Endodermal cell (in vitro differentiated cells): ENCODE measurements around the gene NCKAP5. TPM values are rescaled to one million over a fixed set of nuclear protein-coding genes. Genes with fewer than 3 reads are reported as not detected.

Source experiments
- DNase-seq: peaks from one replicate; pipeline ENCODE4 v3.0.0-alpha.2; 2017
- H3K27ac ChIP-seq: 2 replicates; pipeline ENCODE4 v1.5.1; 2013; ENCODE audit warnings: mild to moderate bottlenecking, low read depth, low read length, moderate library complexity
- H3K27me3 ChIP-seq: 2 replicates; pipeline ENCODE4 v1.6.1; 2013; ENCODE audit warnings: mild to moderate bottlenecking, low read length, moderate library complexity; ENCODE audit not compliant: insufficient read depth, control insufficient read depth, poor library complexity, severe bottlenecking
- H3K36me3 ChIP-seq: 2 replicates; pipeline ENCODE4 v1.7.0; 2013; ENCODE audit warnings: mild to moderate bottlenecking, low read length, moderate library complexity; ENCODE audit not compliant: control insufficient read depth, insufficient read depth
- H3K4me1 ChIP-seq: one replicate; pipeline ENCODE4 v1.7.0; 2013; ENCODE audit warnings: low read length; ENCODE audit not compliant: control insufficient read depth, insufficient read depth
- H3K4me3 ChIP-seq: 2 replicates; pipeline ENCODE4 v1.5.1; 2013; ENCODE audit warnings: mild to moderate bottlenecking, low read length, moderate library complexity
- H3K9ac ChIP-seq: 2 replicates; pipeline ENCODE4 v1.6.1; 2013; ENCODE audit warnings: mild to moderate bottlenecking, low read length, moderate library complexity; ENCODE audit not compliant: poor library complexity, severe bottlenecking; ENCODE audit errors: extremely low read depth
- H3K9me3 ChIP-seq: 2 replicates; pipeline ENCODE4 v1.6.1; 2013; ENCODE audit warnings: mild to moderate bottlenecking, low read length, moderate library complexity; ENCODE audit not compliant: control insufficient read depth
- H3K27ac Mint-ChIP-seq: 2 replicates; pipeline ENCODE4 v1.8.0; 2020; ENCODE audit warnings: mixed read lengths
- H3K27me3 Mint-ChIP-seq: 2 replicates; pipeline ENCODE4 v1.8.0; 2021; ENCODE audit warnings: mild to moderate bottlenecking, mixed read lengths; ENCODE audit not compliant: insufficient read depth
- H3K36me3 Mint-ChIP-seq: 2 replicates; pipeline ENCODE4 v1.8.0; 2020; ENCODE audit warnings: low read depth, mixed read lengths
- H3K4me1 Mint-ChIP-seq: 2 replicates; pipeline ENCODE4 v1.8.0; 2020; ENCODE audit warnings: mixed read lengths
- H3K4me3 Mint-ChIP-seq: 2 replicates; pipeline ENCODE4 v1.8.0; 2020; ENCODE audit warnings: mild to moderate bottlenecking, moderate library complexity, mixed read lengths
- H3K9me3 Mint-ChIP-seq: 2 replicates; pipeline ENCODE4 v1.8.0; 2020; ENCODE audit warnings: mild to moderate bottlenecking, mixed read lengths
- WGBS, 2 experiments: methylation state at CpG; one replicate each; pipeline versions ENCODE4 v1.1.5 to v1.1.7; 2013; ENCODE audit warnings: missing lambda C conversion rate in 2 of 2, mixed read lengths in 1 of 2; ENCODE audit not compliant: insufficient coverage in 1 of 2, insufficient read length in 1 of 2; 5-methylcytosine and 5-hydroxymethylcytosine counted together
- total RNA-seq, 2 donors: library from RNA; stranded (reverse); fragmentation: NEBNext Ultra II Directional in 1 of 2; extraction: Animal tissue kit (Norgen Biotek cat#: 25700) in 1 of 2; gene quantifications; 2 replicates in 1 of 2; 3 replicates in 1 of 2; pipeline ENCODE4 v1.2.1, GENCODE V29; 2021
- TF ChIP-seq, protein P1 (sequence below): fragments of 200-600 bp; sonication (generic); conservative IDR thresholded peaks from 2 replicates; pipeline ENCODE4 v1.5.0; 2021; ENCODE audit warnings: antibody characterized with exemption, mild to moderate bottlenecking

NCKAP5 gene
- total RNA-seq, 2 donors from 2014 or later = 0.58 to 0.92 TPM

DNA sequence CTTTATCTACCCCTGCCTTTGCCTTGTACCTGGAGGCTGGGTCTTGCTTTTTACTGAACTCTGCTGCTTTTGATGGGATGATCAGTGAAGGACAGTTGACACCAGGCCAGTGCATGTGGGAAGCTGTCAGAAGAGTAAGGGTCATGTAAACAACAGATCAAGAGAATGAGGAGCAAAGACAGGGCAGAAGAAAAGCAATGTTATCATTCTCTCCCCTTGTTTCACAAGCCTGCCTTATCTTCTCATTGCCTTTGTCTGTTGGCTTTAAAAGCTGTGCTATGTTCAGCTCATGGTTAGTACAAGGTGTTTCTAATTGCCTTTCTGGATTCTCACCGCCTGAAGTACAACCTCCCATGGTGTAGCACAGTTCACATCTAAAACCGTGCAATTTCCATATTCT lies 925.8 kb downstream of the NCKAP5 start:
- no peak overlapping the region for H3K27ac ChIP-seq
- no peaks in the 10 kb centered on the region for H3K27me3 Mint-ChIP-seq
- peaks cover 3% of the 10 kb centered on the region for H3K36me3 Mint-ChIP-seq
- H3K4me1 ChIP-seq = peaks cover 15% of the 10 kb centered on the region
- H3K4me3 Mint-ChIP-seq = no peak overlapping the region
- 84 to 100% methylated on average over 1 to 2 of the region's 2 CpGs for WGBS, 2 experiments
- peaks cover 21% of the 10 kb centered on the region for H3K4me1 Mint-ChIP-seq
- no peak overlapping the region for H3K27ac Mint-ChIP-seq
- no peaks in the 10 kb centered on the region for H3K9me3 Mint-ChIP-seq
- H3K9me3 ChIP-seq = no peaks in the 10 kb centered on the region
- no peak for DNase-seq
- peaks cover 4% of the 10 kb centered on the region for H3K36me3 ChIP-seq
- H3K9ac ChIP-seq = no peak overlapping the region
- H3K27me3 ChIP-seq = no peaks in the 10 kb centered on the region
- TF ChIP-seq, protein P1, sequence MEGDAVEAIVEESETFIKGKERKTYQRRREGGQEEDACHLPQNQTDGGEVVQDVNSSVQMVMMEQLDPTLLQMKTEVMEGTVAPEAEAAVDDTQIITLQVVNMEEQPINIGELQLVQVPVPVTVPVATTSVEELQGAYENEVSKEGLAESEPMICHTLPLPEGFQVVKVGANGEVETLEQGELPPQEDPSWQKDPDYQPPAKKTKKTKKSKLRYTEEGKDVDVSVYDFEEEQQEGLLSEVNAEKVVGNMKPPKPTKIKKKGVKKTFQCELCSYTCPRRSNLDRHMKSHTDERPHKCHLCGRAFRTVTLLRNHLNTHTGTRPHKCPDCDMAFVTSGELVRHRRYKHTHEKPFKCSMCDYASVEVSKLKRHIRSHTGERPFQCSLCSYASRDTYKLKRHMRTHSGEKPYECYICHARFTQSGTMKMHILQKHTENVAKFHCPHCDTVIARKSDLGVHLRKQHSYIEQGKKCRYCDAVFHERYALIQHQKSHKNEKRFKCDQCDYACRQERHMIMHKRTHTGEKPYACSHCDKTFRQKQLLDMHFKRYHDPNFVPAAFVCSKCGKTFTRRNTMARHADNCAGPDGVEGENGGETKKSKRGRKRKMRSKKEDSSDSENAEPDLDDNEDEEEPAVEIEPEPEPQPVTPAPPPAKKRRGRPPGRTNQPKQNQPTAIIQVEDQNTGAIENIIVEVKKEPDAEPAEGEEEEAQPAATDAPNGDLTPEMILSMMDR = no peak
- H3K4me3 ChIP-seq = no peak overlapping the region

DNA sequence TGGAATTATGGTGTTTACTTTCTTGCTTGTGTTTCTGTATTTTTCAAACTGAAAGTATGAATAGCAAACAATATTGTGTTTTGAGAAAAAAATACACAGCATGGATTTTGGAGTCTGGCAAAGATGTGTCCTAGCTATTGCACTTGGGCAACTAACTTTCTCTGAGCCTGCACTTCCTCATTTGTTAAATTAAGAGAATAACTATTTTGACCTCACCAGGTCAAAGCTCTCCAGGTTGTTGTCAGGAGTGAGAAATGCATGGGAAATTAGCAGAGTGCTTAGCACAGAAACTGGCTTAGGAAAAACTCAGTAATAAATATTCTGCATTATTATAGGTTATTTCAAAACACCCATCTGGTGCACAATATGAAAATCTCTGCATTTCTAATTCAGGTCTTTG lies 926.4 kb downstream of the NCKAP5 start:
- Histone ChIP-seq H3K9ac (no peak overlapping the region), H3K9me3 (no peaks in the 10 kb centered on the region), H3K4me3 (no peak overlapping the region), H3K4me1 (peaks cover 15% of the 10 kb centered on the region), H3K36me3 (peaks cover under 1% of the 10 kb centered on the region), H3K27ac (no peak overlapping the region), H3K27me3 (no peaks in the 10 kb centered on the region)
- Mint-ChIP-seq H3K4me3 (no peak overlapping the region), H3K4me1 (peaks cover 21% of the 10 kb centered on the region), H3K9me3 (no peaks in the 10 kb centered on the region), H3K27ac (no peak overlapping the region), H3K36me3 (peaks cover 3% of the 10 kb centered on the region), H3K27me3 (no peaks in the 10 kb centered on the region)
- TF ChIP-seq, protein P1 = no peak
- no peak for DNase-seq

DNA sequence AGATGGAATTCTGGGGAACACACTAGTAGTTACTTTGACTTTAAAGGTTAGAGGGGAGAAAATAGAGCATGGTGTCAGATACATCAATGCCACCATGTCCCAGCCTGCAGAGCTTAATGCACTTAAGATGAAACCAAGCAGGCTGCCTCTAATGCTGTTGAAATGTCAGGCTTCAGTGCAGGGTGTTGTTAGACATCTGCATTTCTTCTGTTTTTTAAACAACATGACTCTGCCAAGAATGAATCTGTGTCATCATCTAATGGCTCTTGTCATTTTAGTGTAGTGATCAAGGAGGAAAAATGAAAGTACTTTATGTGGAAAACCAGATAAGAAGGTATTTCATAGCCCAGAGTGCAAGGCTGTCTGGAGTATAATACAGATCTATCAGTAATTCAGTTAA lies 928.1 kb downstream of the NCKAP5 start:
- H3K4me3 ChIP-seq = no peak overlapping the region
- Mint-ChIP-seq H3K4me1 (peaks cover 15% of the 10 kb centered on the region), H3K27ac (no peak overlapping the region), H3K27me3 (no peaks in the 10 kb centered on the region), H3K4me3 (no peak overlapping the region), H3K9me3 (no peaks in the 10 kb centered on the region), H3K36me3 (peaks cover under 1% of the 10 kb centered on the region)
- H3K9me3 ChIP-seq = no peaks in the 10 kb centered on the region
- no peak for DNase-seq
- peaks cover 15% of the 10 kb centered on the region for H3K4me1 ChIP-seq
- no peaks in the 10 kb centered on the region for H3K36me3 ChIP-seq
- no peak overlapping the region for H3K9ac ChIP-seq
- no peaks in the 10 kb centered on the region for H3K27me3 ChIP-seq
- H3K27ac ChIP-seq = no peak overlapping the region
- TF ChIP-seq, protein P1 = no peak
